LNCaP clone FGC (cell line): Measurements from ENCODE around the gene CFAP68.

ENCODE experiments used
- DNase-seq: peaks from one replicate; pipeline ENCODE4 v3.0.0-alpha.2; 2011; ENCODE audit warnings: low read depth
- H3K4me3 ChIP-seq: 2 replicates; pipeline ENCODE4 v1.5.1; 2011; ENCODE audit warnings: mild to moderate bottlenecking, low read depth, low read length, control low read depth
- TF ChIP-seq, protein P1 (sequence below): IDR thresholded peaks from 2 replicates; pipeline ENCODE4 v1.5.1; 2012; ENCODE audit warnings: mild to moderate bottlenecking; ENCODE audit not compliant: control insufficient read depth, insufficient read depth; ENCODE audit errors: extremely low read depth

The CFAP68 gene

DNA sequence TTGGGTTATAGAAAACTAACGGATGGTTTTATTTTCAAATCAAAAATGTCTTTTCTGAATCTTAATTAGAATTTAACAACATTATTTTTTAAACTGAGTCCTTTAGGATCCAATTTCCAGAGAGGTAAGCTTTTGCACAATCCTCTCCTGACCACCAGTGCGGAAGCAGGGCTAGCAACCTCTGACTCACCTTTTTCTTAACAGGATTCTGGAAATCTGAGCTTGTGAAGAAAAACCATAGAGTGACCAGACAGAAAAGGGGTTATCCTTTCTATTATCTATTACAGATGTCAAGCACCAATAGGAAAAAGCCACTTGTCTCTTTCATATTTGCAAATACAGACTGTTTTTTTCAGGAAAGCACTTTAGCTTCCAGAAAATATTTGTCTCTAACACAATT is 33.3 kb upstream of the CFAP68 start:
- TF ChIP-seq, protein P1, sequence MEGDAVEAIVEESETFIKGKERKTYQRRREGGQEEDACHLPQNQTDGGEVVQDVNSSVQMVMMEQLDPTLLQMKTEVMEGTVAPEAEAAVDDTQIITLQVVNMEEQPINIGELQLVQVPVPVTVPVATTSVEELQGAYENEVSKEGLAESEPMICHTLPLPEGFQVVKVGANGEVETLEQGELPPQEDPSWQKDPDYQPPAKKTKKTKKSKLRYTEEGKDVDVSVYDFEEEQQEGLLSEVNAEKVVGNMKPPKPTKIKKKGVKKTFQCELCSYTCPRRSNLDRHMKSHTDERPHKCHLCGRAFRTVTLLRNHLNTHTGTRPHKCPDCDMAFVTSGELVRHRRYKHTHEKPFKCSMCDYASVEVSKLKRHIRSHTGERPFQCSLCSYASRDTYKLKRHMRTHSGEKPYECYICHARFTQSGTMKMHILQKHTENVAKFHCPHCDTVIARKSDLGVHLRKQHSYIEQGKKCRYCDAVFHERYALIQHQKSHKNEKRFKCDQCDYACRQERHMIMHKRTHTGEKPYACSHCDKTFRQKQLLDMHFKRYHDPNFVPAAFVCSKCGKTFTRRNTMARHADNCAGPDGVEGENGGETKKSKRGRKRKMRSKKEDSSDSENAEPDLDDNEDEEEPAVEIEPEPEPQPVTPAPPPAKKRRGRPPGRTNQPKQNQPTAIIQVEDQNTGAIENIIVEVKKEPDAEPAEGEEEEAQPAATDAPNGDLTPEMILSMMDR = no peak
- no peak for DNase-seq

DNA sequence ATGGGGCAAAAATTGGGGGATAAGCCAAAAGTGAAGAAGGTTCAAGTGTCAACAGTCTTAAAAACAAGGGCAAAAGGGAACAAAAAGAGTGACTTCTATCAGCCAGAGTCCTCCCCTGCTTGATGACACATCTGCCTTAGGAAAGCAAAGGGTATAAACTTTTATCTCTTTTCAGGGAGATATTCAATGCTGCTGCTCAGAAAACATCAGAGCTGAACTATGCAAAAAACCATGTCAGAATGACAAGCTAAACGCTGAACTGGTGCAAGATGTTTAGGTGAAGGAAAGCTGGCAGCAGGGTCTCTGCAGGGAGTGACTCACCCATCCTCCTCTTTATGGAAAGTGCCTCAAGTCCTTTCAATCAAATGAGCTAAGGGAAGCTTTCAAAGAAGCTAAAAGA is 32.7 kb upstream of the CFAP68 start:
- H3K4me3 ChIP-seq = no peak overlapping the region
- TF ChIP-seq, protein P1 = no peak
- DNase-seq = no peak

More for the DNA sequence above, 33.3 kb upstream of the CFAP68 start:
- no peak overlapping the region for H3K4me3 ChIP-seq

DNA sequence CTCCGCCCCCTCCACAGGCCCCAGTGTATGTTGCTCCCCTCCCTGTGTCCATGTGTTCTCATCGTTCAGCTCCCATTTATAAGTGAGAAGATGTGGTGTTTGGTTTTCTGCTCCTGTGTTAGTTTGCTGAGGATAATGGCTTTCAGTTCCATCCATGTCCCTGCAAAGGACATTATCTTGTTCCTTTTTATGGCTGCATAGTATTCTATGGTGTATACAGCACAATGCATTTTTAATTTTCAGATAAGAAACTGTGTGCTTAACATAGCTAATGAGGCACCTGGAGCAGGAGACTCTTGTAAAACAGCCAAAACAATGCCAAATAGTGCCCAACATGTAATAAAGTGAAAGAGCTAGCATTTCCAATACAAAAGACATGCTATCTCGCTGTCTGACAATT is 29.7 kb upstream of the CFAP68 start:
- TF ChIP-seq, protein P1 = no peak
- H3K4me3 ChIP-seq = no peak overlapping the region

GRCh38 chr11:111851067-111851466 is 28.3 kb upstream of the CFAP68 start:
- TF ChIP-seq, protein P1 = no peak

More for the DNA sequence above, 29.7 kb upstream of the CFAP68 start:
- no peak for DNase-seq

GRCh38 chr11:111851636-111852035 is 27.7 kb upstream of the CFAP68 start:
- TF ChIP-seq, protein P1 = peak; percentile 66
- no peak for DNase-seq
- no peak overlapping the region for H3K4me3 ChIP-seq

More at GRCh38 chr11:111851067-111851466, 28.3 kb upstream of the CFAP68 start:
- DNase-seq = no peak
- no peak overlapping the region for H3K4me3 ChIP-seq

- no peak overlapping the region for H3K4me3 ChIP-seq
- TF ChIP-seq, protein P1 = no peak
- no peak for DNase-seq
Observed at GRCh38 chr11:111852103-111852502, 27.2 kb upstream of the CFAP68 start.

DNA sequence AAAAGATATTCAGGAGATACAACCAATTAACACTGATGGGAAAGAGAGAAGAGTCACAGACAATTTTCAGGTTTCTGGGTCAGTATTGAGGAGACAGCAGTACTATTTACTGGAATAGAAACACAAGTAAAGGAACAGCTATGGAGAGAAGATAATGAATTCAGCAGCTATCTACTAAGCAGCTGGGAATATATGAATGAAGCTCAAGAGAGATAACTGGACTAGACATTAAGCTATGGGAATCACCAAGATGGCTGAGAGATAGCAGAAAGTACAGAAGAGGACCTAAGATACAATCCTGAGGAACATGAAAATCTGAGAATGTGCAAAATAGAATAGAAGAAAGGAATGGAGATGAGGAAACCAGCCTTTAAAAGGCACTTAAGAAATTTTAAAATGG is 23.8 kb upstream of the CFAP68 start:
- no peak for DNase-seq
- TF ChIP-seq, protein P1 = no peak
- no peak overlapping the region for H3K4me3 ChIP-seq
